ENCODE results near the gene WAS.
A peak's percentile ranks its signal among the peaks of the same experiment; 100 is the strongest.

Gene WAS

DNA sequence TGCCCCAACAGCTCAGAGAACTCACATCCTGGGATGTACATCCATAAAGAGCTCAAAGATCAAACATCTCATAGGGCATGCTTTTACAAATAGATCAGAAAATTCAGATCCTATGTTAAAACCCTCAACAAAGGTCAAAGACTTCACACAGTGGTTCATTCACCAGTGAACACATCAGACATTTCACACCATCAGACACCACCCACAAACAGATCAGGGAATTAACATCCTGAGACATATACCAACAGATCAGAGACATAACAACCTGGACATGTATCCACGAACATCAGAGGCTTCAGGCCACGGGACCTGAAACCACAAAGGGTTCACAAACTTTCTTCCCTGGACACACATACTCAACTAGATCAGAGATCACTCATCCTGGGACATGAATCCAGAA is 36.4 kb downstream of the WAS start:
- ChIA-PET CTCF (no interaction called here), POLR2A (no interaction called here)
- no peak for DNase-seq (ENCODE audit: low read depth, low spot score)
- H3K4me3 ChIP-seq (ENCODE audit: low read depth, low read length): no peak overlapping the region
- TF ChIP-seq, protein P1, sequence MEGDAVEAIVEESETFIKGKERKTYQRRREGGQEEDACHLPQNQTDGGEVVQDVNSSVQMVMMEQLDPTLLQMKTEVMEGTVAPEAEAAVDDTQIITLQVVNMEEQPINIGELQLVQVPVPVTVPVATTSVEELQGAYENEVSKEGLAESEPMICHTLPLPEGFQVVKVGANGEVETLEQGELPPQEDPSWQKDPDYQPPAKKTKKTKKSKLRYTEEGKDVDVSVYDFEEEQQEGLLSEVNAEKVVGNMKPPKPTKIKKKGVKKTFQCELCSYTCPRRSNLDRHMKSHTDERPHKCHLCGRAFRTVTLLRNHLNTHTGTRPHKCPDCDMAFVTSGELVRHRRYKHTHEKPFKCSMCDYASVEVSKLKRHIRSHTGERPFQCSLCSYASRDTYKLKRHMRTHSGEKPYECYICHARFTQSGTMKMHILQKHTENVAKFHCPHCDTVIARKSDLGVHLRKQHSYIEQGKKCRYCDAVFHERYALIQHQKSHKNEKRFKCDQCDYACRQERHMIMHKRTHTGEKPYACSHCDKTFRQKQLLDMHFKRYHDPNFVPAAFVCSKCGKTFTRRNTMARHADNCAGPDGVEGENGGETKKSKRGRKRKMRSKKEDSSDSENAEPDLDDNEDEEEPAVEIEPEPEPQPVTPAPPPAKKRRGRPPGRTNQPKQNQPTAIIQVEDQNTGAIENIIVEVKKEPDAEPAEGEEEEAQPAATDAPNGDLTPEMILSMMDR (IDR thresholded peaks at IDR 0.05; ENCODE audit: insufficient read depth, low read length, missing control alignments): no peak

DNA sequence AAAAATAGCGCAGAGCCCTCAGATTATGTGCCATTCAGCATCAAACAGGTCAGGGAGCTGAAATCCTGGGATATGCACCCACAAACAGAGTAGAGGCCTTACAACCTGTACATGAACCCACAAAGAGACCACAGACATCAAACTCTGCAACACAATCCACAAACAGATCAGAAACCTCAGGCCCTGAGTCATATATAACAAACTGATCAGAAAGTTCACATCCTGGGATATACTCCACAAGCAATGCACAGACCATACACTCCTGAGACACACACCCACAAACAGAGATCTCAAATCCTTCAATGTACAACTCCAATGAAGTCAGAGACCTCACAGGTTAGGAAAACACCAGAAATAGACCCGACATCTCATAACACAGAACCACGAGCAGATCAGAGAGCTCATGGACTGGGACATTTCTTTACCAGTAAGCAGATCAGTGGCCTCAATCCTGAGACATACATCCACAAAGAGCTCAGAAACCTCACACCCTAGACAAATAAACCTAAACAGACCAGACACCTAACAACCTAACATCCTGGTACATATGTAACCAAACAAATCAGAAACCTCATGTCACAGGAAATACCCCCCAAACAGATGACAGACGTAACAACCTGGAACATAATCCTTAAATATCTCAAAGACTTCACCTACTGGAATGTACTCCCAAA is 37.1 kb downstream of the WAS start:
- no peak for DNase-seq (ENCODE audit: low read depth, low spot score)
- TF ChIP-seq, protein P1 (IDR thresholded peaks at IDR 0.05; ENCODE audit: insufficient read depth, low read length, missing control alignments): no peak
- CTCF ChIA-PET: no interaction called here
- POLR2A ChIA-PET: no interaction called here
- no peak overlapping the region for H3K4me3 ChIP-seq (ENCODE audit: low read depth, low read length)

DNA sequence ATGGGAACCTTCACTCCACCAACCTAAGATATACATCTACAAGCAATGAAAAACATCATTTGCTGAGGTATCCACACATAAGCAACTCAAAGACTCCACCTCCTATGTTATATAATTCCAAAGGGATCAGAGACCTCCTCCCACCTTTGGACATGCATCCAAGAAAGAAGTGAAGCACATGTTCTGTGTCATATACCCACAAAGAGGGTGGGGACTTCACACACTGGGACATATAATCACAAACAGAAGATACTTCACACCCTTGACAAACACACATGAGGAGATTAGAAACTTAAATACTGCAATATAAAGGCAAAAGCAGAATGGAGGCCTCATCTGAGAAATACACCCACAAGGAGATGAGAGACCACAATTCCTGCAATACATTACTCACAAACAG is 38.3 kb downstream of the WAS start:
- ChIA-PET POLR2A (no interaction called here), CTCF (no interaction called here)
- no peak overlapping the region for H3K4me3 ChIP-seq (ENCODE audit: low read depth, low read length)
- DNase-seq (ENCODE audit: low read depth, low spot score): no peak
- TF ChIP-seq, protein P1 (IDR thresholded peaks at IDR 0.05; ENCODE audit: insufficient read depth, low read length, missing control alignments): no peak

DNA sequence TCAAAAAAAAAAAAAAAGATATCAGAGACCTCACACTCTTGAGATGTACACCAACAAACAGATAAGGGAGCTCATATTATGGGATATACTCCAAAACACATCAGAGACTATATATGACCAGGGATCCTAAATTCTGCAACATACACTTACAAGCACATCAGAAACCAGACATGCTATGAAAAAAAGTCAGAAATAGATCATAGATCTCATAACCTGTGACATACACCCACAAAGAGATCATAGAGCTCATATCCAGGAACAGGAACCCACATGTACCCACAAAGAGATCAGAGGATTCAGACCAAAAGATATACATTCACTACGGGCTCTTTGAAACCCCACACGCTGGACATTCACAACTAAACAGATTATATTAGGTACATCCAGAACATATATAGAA is 43.0 kb downstream of the WAS start:
- CTCF ChIA-PET: interaction anchor here (1.2 kb wide), 1 partner anchor 11 kb away, joined by 3 read pairs; no protein-coding TSS in a partner anchor
- TF ChIP-seq, protein P1 (IDR thresholded peaks at IDR 0.05; ENCODE audit: insufficient read depth, low read length, missing control alignments): no peak

DNA sequence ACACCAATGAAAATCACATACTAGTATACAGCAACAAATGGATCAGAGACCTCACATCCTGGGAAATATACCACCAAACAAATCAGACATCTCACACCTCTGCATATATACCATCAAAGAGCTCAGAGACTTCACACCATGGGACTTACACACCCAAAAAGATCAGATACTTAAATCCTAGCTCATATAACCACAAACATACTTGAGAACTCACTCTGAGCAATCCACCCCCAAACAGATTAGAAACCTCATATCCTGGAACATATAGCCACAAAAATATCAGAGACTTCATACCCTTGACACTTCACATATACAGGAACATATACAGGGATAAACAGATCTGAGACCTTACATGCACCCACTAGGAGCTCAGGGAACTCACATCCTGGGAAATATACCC is 45.1 kb downstream of the WAS start:
- TF ChIP-seq, protein P1 (IDR thresholded peaks at IDR 0.05; ENCODE audit: insufficient read depth, low read length, missing control alignments): no peak
- ChIA-PET POLR2A (no interaction called here), CTCF (no interaction called here)
- no peak overlapping the region for H3K4me3 ChIP-seq (ENCODE audit: low read depth, low read length)
- no peak for DNase-seq (ENCODE audit: low read depth, low spot score)

More for the DNA sequence above, 43.0 kb downstream of the WAS start:
- POLR2A ChIA-PET: no interaction called here
- DNase-seq (ENCODE audit: low read depth, low spot score): no peak
- no peak overlapping the region for H3K4me3 ChIP-seq (ENCODE audit: low read depth, low read length)

DNA sequence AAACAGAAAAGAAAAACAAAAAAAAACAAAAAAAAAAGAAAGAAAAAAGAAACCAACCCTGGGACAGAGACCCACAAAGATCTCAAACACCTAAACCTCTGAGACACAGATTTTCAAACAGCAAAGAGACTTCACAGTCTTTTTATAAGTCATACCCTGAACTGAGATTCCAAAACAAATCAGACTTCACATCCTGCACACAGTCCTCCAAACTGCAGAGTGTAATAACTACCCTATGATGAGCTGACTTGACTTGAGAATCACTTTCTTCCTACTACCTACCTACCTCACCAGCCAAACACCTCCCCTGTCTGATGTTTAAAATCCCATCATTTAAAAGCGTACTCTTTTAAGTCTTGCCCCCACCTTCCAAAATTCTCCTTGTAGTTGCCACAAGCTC is 52.7 kb downstream of the WAS start:
- POLR2A ChIA-PET: interaction anchor here (1.3 kb wide), 1 partner anchor 60 kb away, joined by 3 read pairs; no protein-coding TSS in a partner anchor

More for the DNA sequence above, 52.7 kb downstream of the WAS start:
- DNase-seq (ENCODE audit: low read depth, low spot score): no peak
- CTCF ChIA-PET: interaction anchor here (1.2 kb wide), 1 partner anchor 41 kb away, joined by 3 read pairs; no protein-coding TSS in a partner anchor
- peak overlapping the region; percentile 52 for H3K4me3 ChIP-seq (ENCODE audit: low read depth, low read length)
- TF ChIP-seq, protein P1 (IDR thresholded peaks at IDR 0.05; ENCODE audit: insufficient read depth, low read length, missing control alignments): no peak
